Keratinocyte (primary cell): ENCODE measurements around the gene ADGRA1. TPM values are rescaled to one million over a fixed set of nuclear protein-coding genes. Genes with fewer than 3 reads are reported as not detected.

Experiments used
- DNase-seq: peaks from one replicate; pipeline ENCODE4 v3.0.0-alpha.2; 2011; ENCODE audit warnings: low read depth, missing footprints, low spot score
- FAIRE-seq: peaks from 2 replicates; lab custom pipeline; 2011; peaks lifted over from hg19 to GRCh38; lab: Jason Lieb, UNC
- H2AFZ ChIP-seq: 2 replicates; pipeline ENCODE4 v1.6.0; 2012; ENCODE audit warnings: low read length, control low read depth, inconsistent platforms; ENCODE audit not compliant: control insufficient read depth
- H3K27ac ChIP-seq: 2 replicates; pipeline ENCODE4 v1.5.1; 2011; ENCODE audit warnings: low read length; ENCODE audit not compliant: control insufficient read depth, insufficient read depth
- H3K27me3 ChIP-seq: 3 replicates; pipeline ENCODE4 v1.6.0; 2011; ENCODE audit warnings: low read length; ENCODE audit not compliant: control insufficient read depth, insufficient read depth; ENCODE audit errors: extremely low read depth
- H3K36me3 ChIP-seq, 2 experiments: 2 replicates in 1 of 2; 3 replicates in 1 of 2; pipeline ENCODE4 v1.5.1; 2011; ENCODE audit warnings: low read length in 2 of 2, mild to moderate bottlenecking in 1 of 2; ENCODE audit not compliant: control insufficient read depth in 2 of 2, insufficient read depth in 2 of 2; ENCODE audit errors: extremely low read depth in 1 of 2
- H3K4me1 ChIP-seq: 3 replicates; pipeline ENCODE4 v1.5.1; 2011; ENCODE audit warnings: low read length; ENCODE audit not compliant: control insufficient read depth, insufficient read depth; ENCODE audit errors: extremely low read depth
- H3K4me2 ChIP-seq: 3 replicates; pipeline ENCODE4 v1.6.0; 2011; ENCODE audit warnings: low read depth, low read length; ENCODE audit not compliant: control insufficient read depth, insufficient read depth; ENCODE audit errors: extremely low read depth
- H3K4me3 ChIP-seq, 3 experiments: fragments of 200-600 bp in 1 of 3; sonication (generic) in 1 of 3; 2 replicates in 2 of 3; 3 replicates in 1 of 3; pipeline ENCODE4 v1.5.1; 2011 to 2016; ENCODE audit warnings: low read length in 3 of 3, mild to moderate bottlenecking in 3 of 3, control low read depth in 2 of 3, inconsistent platforms in 1 of 3, low read depth in 1 of 3, mixed read lengths in 1 of 3, mixed run types in 1 of 3, moderate library complexity in 1 of 3; ENCODE audit not compliant: control insufficient read depth in 2 of 3, insufficient read depth in 2 of 3; ENCODE audit errors: extremely low read depth in 1 of 3
- H3K79me2 ChIP-seq: 2 replicates; pipeline ENCODE4 v1.6.0; 2012; ENCODE audit warnings: low read length; ENCODE audit not compliant: control insufficient read depth, insufficient read depth
- H3K9ac ChIP-seq: 3 replicates; pipeline ENCODE4 v1.6.0; 2011; ENCODE audit warnings: low read length; ENCODE audit not compliant: control insufficient read depth, insufficient read depth; ENCODE audit errors: extremely low read depth
- H3K9me1 ChIP-seq: 3 replicates; pipeline ENCODE4 v1.6.0; 2011; ENCODE audit warnings: low read length; ENCODE audit not compliant: control insufficient read depth, insufficient read depth; ENCODE audit errors: extremely low read depth
- H3K9me3 ChIP-seq: 2 replicates; pipeline ENCODE4 v1.5.1; 2012; ENCODE audit warnings: low read depth, low read length; ENCODE audit not compliant: control insufficient read depth
- H4K20me1 ChIP-seq: 3 replicates; pipeline ENCODE4 v1.6.0; 2011; ENCODE audit warnings: low read length; ENCODE audit not compliant: control insufficient read depth, insufficient read depth; ENCODE audit errors: extremely low read depth
- CTCF ChIP-seq, 3 experiments: IDR thresholded peaks in 1 of 3; conservative IDR thresholded peaks in 1 of 3; optimal IDR thresholded peaks in 1 of 3; 2 replicates in 2 of 3; 3 replicates in 1 of 3; pipeline versions ENCODE3 to v1.5.1; 2011; ENCODE audit warnings: low read length in 3 of 3, mild to moderate bottlenecking in 3 of 3, moderate library complexity in 2 of 3, control low read depth in 1 of 3, inconsistent platforms in 1 of 3; ENCODE audit not compliant: insufficient read depth in 2 of 3; ENCODE audit errors: extremely low read depth in 1 of 3
- EZH2 ChIP-seq: IDR thresholded peaks from one replicate; pipeline ENCODE4 v1.6.1; 2012; ENCODE audit warnings: inconsistent platforms, mild to moderate bottlenecking, low read length, moderate library complexity
- dilution Hi-C: fragments of 300-500 bp; cut with MboI; formaldehyde crosslinking; loops from one replicate; pipeline ENCODE4 v1.7.0; 2020; ENCODE audit warnings: low sequenced_read_pairs; ENCODE audit not compliant: extremely low pct_ligation_motif_present
- polyA plus RNA-seq, 5 experiments: library from polyadenylated mRNA; depleted of rRNA in 3 of 5; stranded (reverse) in 3 of 5; stranded (forward) in 1 of 5; unstranded in 1 of 5; fragments of >200 nt; gene quantifications; 1 replicate in 1 of 5; 2 replicates in 3 of 5; 3 replicates in 1 of 5; pipeline versions ENCODE4 v1.2.1 to v1.2.3, GENCODE V29; 2011 to 2012; ENCODE audit warnings: missing spikeins in 2 of 5, low read depth in 1 of 5, low replicate concordance in 1 of 5

Gene ADGRA1
- polyA plus RNA-seq, 1 donor (not counting 4 experiments of a cell fraction or from before 2014, with no cell fraction given) = not detected

- no peaks in the 10 kb centered on the region for H3K9me3 ChIP-seq
- FAIRE-seq (no peak), DNase-seq (no peak)
- no peak overlapping the region for H3K9ac ChIP-seq
- no peaks in the 10 kb centered on the region for H3K4me1 ChIP-seq
- no peaks in the 10 kb centered on the region for H4K20me1 ChIP-seq
- H3K4me3 ChIP-seq = no peak overlapping the region
- H3K36me3 ChIP-seq = no peaks in the 10 kb centered on the region
- dilution Hi-C loops = no loop called here
- H3K27ac ChIP-seq = no peak overlapping the region
- H3K27me3 ChIP-seq = peaks cover 40% of the 10 kb centered on the region
- no peak for TF ChIP-seq EZH2
- TF ChIP-seq CTCF (optimal IDR thresholded peaks at IDR 0.05 in 1 of 3, IDR thresholded peaks at IDR 0.05 in 1 of 3, conservative IDR thresholded peaks at IDR 0.05 in 1 of 3; ENCODE audit: extremely low read depth in 1 of 3, insufficient read depth in 2 of 3, low read length in 3 of 3) = no peak
- no peaks in the 10 kb centered on the region for H3K9me1 ChIP-seq
- no peaks in the 10 kb centered on the region for H3K79me2 ChIP-seq
- H3K4me2 ChIP-seq = no peak overlapping the region
- no peak overlapping the region for H2AFZ ChIP-seq
Observed at GRCh38 chr10:133162178-133162909, 74.6 kb downstream of the ADGRA1 start.

- DNase-seq (no peak), FAIRE-seq (no peak)
- Histone ChIP-seq H2AFZ (no peak overlapping the region), H4K20me1 (no peaks in the 10 kb centered on the region), H3K9ac (no peak overlapping the region), H3K4me3 (no peak overlapping the region), H3K27me3 (peaks cover 37% of the 10 kb centered on the region), H3K4me2 (no peak overlapping the region), H3K79me2 (no peaks in the 10 kb centered on the region), H3K27ac (no peak overlapping the region), H3K36me3 (no peaks in the 10 kb centered on the region), H3K9me3 (no peaks in the 10 kb centered on the region), H3K4me1 (no peaks in the 10 kb centered on the region), H3K9me1 (no peaks in the 10 kb centered on the region)
- dilution Hi-C loops = no loop called here
- no peak for TF ChIP-seq EZH2
- TF ChIP-seq CTCF (optimal IDR thresholded peaks at IDR 0.05 in 1 of 3, IDR thresholded peaks at IDR 0.05 in 1 of 3, conservative IDR thresholded peaks at IDR 0.05 in 1 of 3; ENCODE audit: extremely low read depth in 1 of 3, insufficient read depth in 2 of 3, low read length in 3 of 3) = no peak
Observed at GRCh38 chr10:133162910-133163856, 75.5 kb downstream of the ADGRA1 start.
